K562 (cell line): ENCODE measurements around the gene DTX4. TPM values are rescaled to one million over a fixed set of nuclear protein-coding genes. Genes with fewer than 3 reads are reported as not detected.

ENCODE experiments used
- ATAC-seq: fragments of 200-7000 bp; cut with Tn5 transposase; 3 replicates; pipeline ENCODE4 v1.9.1; 2020; ENCODE audit warnings: moderate library complexity
- BruUV-seq: library from RNA; stranded (reverse); fragments of 400-500 nt; replicated peaks from 2 replicates; lab custom pipeline; 2021; lab: Mats Ljungman, UMichigan
- CTCF ChIA-PET: fragments of 300-600 bp; formaldehyde crosslinking; extraction: SDS; loops from one replicate; lab custom pipeline; 2021; ENCODE audit warnings: low intra/inter-chr PET ratio; lab: Yijun Ruan, JAX
- POLR2A ChIA-PET: fragments of 300-600, 350-650 bp; sonication (Branson Sonifier 250); formaldehyde crosslinking; extraction: SDS; loops from one replicate; lab custom pipeline; 2021; ENCODE audit warnings: antibody characterized with exemption, inconsistent platforms; lab: Yijun Ruan, JAX
- DNase-seq, 4 experiments: peaks; one replicate each; pipeline versions ENCODE4 v3.0.0 to v3.0.0-alpha.2; 2011 to 2018; ENCODE audit warnings: low spot score in 3 of 4, mixed read lengths in 3 of 4; ENCODE audit errors: extremely low read depth in 1 of 4
- FAIRE-seq: peaks from 2 replicates; lab custom pipeline; 2011; peaks lifted over from hg19 to GRCh38; lab: Jason Lieb, UNC
- H2AFZ ChIP-seq: 2 replicates; pipeline ENCODE4 v1.6.0; 2011; ENCODE audit warnings: low read depth, low read length, control low read depth, inconsistent platforms
- H3K27ac ChIP-seq: fragments of 200-600 bp; 3 replicates; pipeline ENCODE4 v1.8.0; 2011; ENCODE audit warnings: low read depth, mild to moderate bottlenecking, control low read depth, inconsistent platforms, low read length, moderate library complexity, mixed read lengths; ENCODE audit errors: extremely low read depth
- H3K27me3 ChIP-seq, 2 experiments: fragments of 300-600 bp in 1 of 2; 2 replicates in 1 of 2; 3 replicates in 1 of 2; pipeline versions ENCODE4 v1.6.0 to v1.8.0; 2011; ENCODE audit warnings: inconsistent platforms in 2 of 2, low read length in 2 of 2, mild to moderate bottlenecking in 1 of 2, mixed read lengths in 1 of 2, moderate library complexity in 1 of 2; ENCODE audit not compliant: control insufficient read depth in 2 of 2, insufficient read depth in 2 of 2
- H3K36me3 ChIP-seq: fragments of 300-600 bp; 3 replicates; pipeline ENCODE4 v1.8.0; 2011; ENCODE audit warnings: mild to moderate bottlenecking, low read length, inconsistent platforms; ENCODE audit not compliant: control insufficient read depth, insufficient read depth
- H3K4me1 ChIP-seq, 2 experiments: fragments of 200-600 bp in 1 of 2; replicated peaks in 1 of 2; 2 replicates in 1 of 2; 3 replicates in 1 of 2; pipeline versions ENCODE4 v1.5.1 to v1.8.0; 2011; ENCODE audit warnings: inconsistent platforms in 2 of 2, low read length in 2 of 2, mild to moderate bottlenecking in 1 of 2, mixed read lengths in 1 of 2, moderate library complexity in 1 of 2; ENCODE audit not compliant: control insufficient read depth in 2 of 2, insufficient read depth in 2 of 2
- H3K4me2 ChIP-seq: 2 replicates; pipeline ENCODE4 v1.6.1; 2011; ENCODE audit warnings: low read length, control low read depth, inconsistent platforms, mixed read lengths; ENCODE audit not compliant: insufficient read depth
- H3K4me3 ChIP-seq: fragments of 200-600 bp; sonication (generic), shearing (Covaris generic); 2 replicates; pipeline ENCODE4 v1.5.1; 2016; ENCODE audit warnings: control low read depth, inconsistent platforms
- H3K79me2 ChIP-seq: fragments of 200-600 bp; 3 replicates; pipeline ENCODE4 v1.8.0; 2011; ENCODE audit warnings: low read length, inconsistent platforms; ENCODE audit not compliant: control insufficient read depth, insufficient read depth
- H3K9ac ChIP-seq, 2 experiments: 2 replicates each; pipeline versions ENCODE4 v1.6.0 to v1.6.1; 2011; ENCODE audit warnings: low read depth in 2 of 2, low read length in 2 of 2, control low read depth in 1 of 2, inconsistent platforms in 1 of 2, mild to moderate bottlenecking in 1 of 2, mixed read lengths in 1 of 2; ENCODE audit not compliant: insufficient read depth in 1 of 2
- H3K9me1 ChIP-seq: one replicate; pipeline ENCODE4 v1.6.0; 2011; ENCODE audit warnings: inconsistent platforms, mild to moderate bottlenecking, low read length, moderate library complexity; ENCODE audit not compliant: control insufficient read depth, insufficient read depth
- H3K9me3 ChIP-seq: replicated peaks from 2 replicates; pipeline ENCODE4 v1.5.1; 2011; ENCODE audit warnings: low read depth, low read length, inconsistent platforms; ENCODE audit not compliant: control insufficient read depth, insufficient read depth
- H4K20me1 ChIP-seq: replicated peaks from 2 replicates; pipeline ENCODE4 v1.6.1; 2011; ENCODE audit warnings: low read length, inconsistent platforms, mixed read lengths; ENCODE audit not compliant: control insufficient read depth, insufficient read depth
- CBX2 ChIP-seq: fragments of 200-600 bp; sonication (generic); IDR thresholded peaks from one replicate; pipeline ENCODE4 v1.6.1; 2012; ENCODE audit warnings: mild to moderate bottlenecking, low read length, inconsistent platforms; ENCODE audit not compliant: insufficient read depth, poor library complexity, severe bottlenecking
- HMGN3 ChIP-seq: IDR thresholded peaks from 2 replicates; pipeline ENCODE4 v1.6.1; 2011; ENCODE audit warnings: borderline replicate concordance, low read depth, mild to moderate bottlenecking, mixed read lengths, low read length; ENCODE audit not compliant: insufficient read length; ENCODE audit errors: extremely low read depth
- MAFG ChIP-seq: fragments of 450-650 bp; conservative IDR thresholded peaks from 2 replicates; pipeline ENCODE4 v1.6.1; 2016; ENCODE audit warnings: missing genetic modification characterization, missing compliant biosample characterization
- MTA2 ChIP-seq: fragments of 450-650 bp; IDR thresholded peaks from 2 replicates; pipeline ENCODE4 v1.6.1; 2016; ENCODE audit warnings: low read depth
- NCOA2 ChIP-seq, 2 experiments: fragments of 450-650 bp; IDR thresholded peaks; 2 replicates each; pipeline ENCODE4 v1.6.1; 2018; ENCODE audit warnings: mild to moderate bottlenecking in 2 of 2, moderate library complexity in 1 of 2; ENCODE audit not compliant: partially characterized antibody in 2 of 2
- NONO ChIP-seq, 2 experiments: fragments of 200-400 bp in 1 of 2; fragments of 450-650 bp in 1 of 2; formaldehyde crosslinking in 1 of 2; IDR thresholded peaks; 2 replicates each; pipeline ENCODE4 v1.6.1; 2017; ENCODE audit warnings: low read depth in 2 of 2, mild to moderate bottlenecking in 2 of 2, moderate library complexity in 2 of 2, low read length in 1 of 2
- SNIP1 ChIP-seq: fragments of 450-650 bp; IDR thresholded peaks from 2 replicates; pipeline ENCODE4 v1.7.1; 2017; ENCODE audit warnings: low read depth, mild to moderate bottlenecking
- SOX6 ChIP-seq: fragments of 450-650 bp; IDR thresholded peaks from 2 replicates; pipeline ENCODE4 v1.6.1; 2014; ENCODE audit warnings: mild to moderate bottlenecking
- ZNF174 ChIP-seq: fragments of 250-450 bp; sonication (Bioruptor Pico); IDR thresholded peaks from 2 replicates; pipeline ENCODE4 v1.4.0; 2020; ENCODE audit warnings: mild to moderate bottlenecking
- ZNF444 ChIP-seq: fragments of 250-450 bp; sonication (Bioruptor Pico); IDR thresholded peaks from 2 replicates; pipeline ENCODE4 v1.4.0; 2020; ENCODE audit warnings: mild to moderate bottlenecking, moderate library complexity
- ZNF644 ChIP-seq: fragments of 200-800 bp; sonication (Bioruptor generic); IDR thresholded peaks from 2 replicates; pipeline ENCODE4 v1.6.1; 2016; ENCODE audit warnings: low read depth, missing genetic modification characterization, missing compliant biosample characterization
- WGBS: fragments of 100-300 bp; shearing (Covaris generic); methylation state at CpG from one replicate; pipeline ENCODE4 v1.1.6; 2016; ENCODE audit warnings: low coverage, mixed read lengths; ENCODE audit not compliant: insufficient coverage; ENCODE audit errors: missing lambda C conversion rate; 5-methylcytosine and 5-hydroxymethylcytosine counted together
- in situ Hi-C: fragments of 300-500 bp; cut with MboI; formaldehyde crosslinking; loops from 4 replicates; pipeline ENCODE4 v1.15.0; 2018; ENCODE audit warnings: inconsistent platforms, mixed read lengths
- intact Hi-C: fragments of 100-400 bp; cut with micrococcal nuclease; formaldehyde crosslinking; loops from 2 replicates; pipeline ENCODE4 v1.14.2; 2022
- polyA plus RNA-seq, 8 experiments: library from polyadenylated mRNA; depleted of rRNA in 4 of 8; stranded (reverse) in 5 of 8; unstranded in 3 of 8; fragments of >200 nt; fragmentation: Nextera tagmentation in 2 of 8; fragmentation: Illumina TruSeq in 1 of 8; extraction: Ambion mirVana in 2 of 8; extraction: Trizol in 1 of 8; gene quantifications; 2 replicates each; pipeline versions ENCODE4 v1.2.1 to v1.2.3, GENCODE V29; 2011 to 2014; ENCODE audit warnings: inconsistent platforms in 1 of 8, missing spikeins in 1 of 8
- total RNA-seq, 7 experiments: library from RNA; depleted of rRNA in 6 of 7; stranded (reverse); fragments of >200 nt in 6 of 7; fragmentation: Illumina TruSeq in 2 of 7; extraction: Trizol in 2 of 7; gene quantifications; 2 replicates each; pipeline versions ENCODE4 v1.2.1 to v1.2.3, GENCODE V29; 2011 to 2021; ENCODE audit warnings: low replicate concordance in 1 of 7
- TF ChIP-seq, protein P1 (sequence below): sonication (generic); formaldehyde crosslinking; IDR thresholded peaks from 2 replicates; pipeline ENCODE4 v1.9.0; 2022; ENCODE audit warnings: mild to moderate bottlenecking, missing genetic modification reagents
- TF ChIP-seq, protein P2 (sequence below): IDR thresholded peaks from 3 replicates; pipeline ENCODE4 v1.6.1; 2011; ENCODE audit warnings: borderline replicate concordance, mild to moderate bottlenecking, moderate library complexity; ENCODE audit not compliant: insufficient read length; ENCODE audit errors: extremely low read depth

Gene DTX4
- total and polyA plus RNA-seq, 9 of the 15 experiments (the other 6 are each of a cell fraction or from before 2014, with no cell fraction given) = 0.03 to 0.47 (median 0.04) TPM; not detected in 4

DNA sequence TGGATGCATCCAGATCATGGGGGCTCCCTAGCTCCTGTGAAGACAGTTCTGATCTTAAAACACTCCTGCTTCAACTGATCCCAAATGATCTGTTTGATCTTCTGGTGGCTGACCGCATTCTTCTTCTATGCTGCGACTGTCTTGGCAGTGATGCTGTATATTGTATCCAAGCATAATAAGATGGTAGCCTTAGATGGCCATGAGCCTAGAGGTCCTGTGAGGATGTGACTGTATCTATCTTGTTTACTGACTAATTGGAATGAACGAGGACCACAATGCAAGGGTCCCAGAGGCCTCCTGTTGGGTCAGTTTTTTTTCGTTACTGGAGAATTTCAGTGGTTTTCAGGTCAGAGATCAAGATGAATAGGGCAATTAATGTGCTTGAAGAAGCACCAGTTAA, 47.9 kb downstream of the DTX4 start:
- intact Hi-C loops (no loop called here), in situ Hi-C loops (no loop called here)
- no TSS peak for BruUV-seq
- ChIA-PET CTCF (no interaction called here), POLR2A (interaction anchor here (2.2 kb wide), 1 partner anchor 17 kb away, joined by 4 read pairs; no protein-coding TSS in a partner anchor)
- Histone ChIP-seq H3K27ac (no peak overlapping the region), H3K9me1 (no peaks in the 10 kb centered on the region), H3K27me3 (no peaks in the 10 kb centered on the region), H3K4me1 (no peaks in the 10 kb centered on the region), H3K9me3 (no peaks in the 10 kb centered on the region), H4K20me1 (no peaks in the 10 kb centered on the region), H2AFZ (no peak overlapping the region), H3K36me3 (no peaks in the 10 kb centered on the region), H3K4me2 (no peak overlapping the region), H3K4me3 (no peak overlapping the region), H3K79me2 (no peaks in the 10 kb centered on the region), H3K9ac (no peak overlapping the region)
- FAIRE-seq (no peak), DNase-seq (no peak), ATAC-seq (no peak)
- 0% methylated on average over 4 of the region's 4 CpGs for WGBS
- no peak for TF ChIP-seq HMGN3
- no peak for TF ChIP-seq NONO (IDR thresholded peaks at IDR 0.05; ENCODE audit: low read depth in 2 of 2, low read length in 1 of 2)

DNA sequence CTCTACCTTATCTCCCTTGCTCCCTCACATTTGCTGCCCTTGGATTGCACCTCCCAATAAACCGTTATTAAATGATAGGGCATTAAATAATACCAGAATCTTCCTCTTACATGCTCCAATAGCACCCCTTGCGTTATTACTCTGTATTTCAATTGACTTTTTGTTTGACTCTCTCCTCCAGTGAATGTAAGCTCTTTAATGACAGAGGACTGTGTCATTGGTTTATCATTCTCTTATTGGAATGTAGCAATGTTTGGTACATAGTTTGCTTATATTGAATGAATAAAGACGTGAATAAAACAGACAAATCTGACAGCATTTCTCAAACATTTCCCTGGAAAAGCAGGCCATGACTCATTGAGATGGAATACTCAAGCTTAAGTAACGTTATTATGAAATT, 49.5 kb downstream of the DTX4 start:
- Histone ChIP-seq H4K20me1 (no peaks in the 10 kb centered on the region), H3K79me2 (no peaks in the 10 kb centered on the region), H3K4me2 (no peak overlapping the region), H3K4me1 (no peaks in the 10 kb centered on the region), H2AFZ (no peak overlapping the region), H3K9me3 (no peaks in the 10 kb centered on the region), H3K36me3 (no peaks in the 10 kb centered on the region), H3K27me3 (no peaks in the 10 kb centered on the region), H3K9ac (no peak overlapping the region), H3K27ac (no peak overlapping the region), H3K9me1 (no peaks in the 10 kb centered on the region), H3K4me3 (no peak overlapping the region)
- BruUV-seq = no TSS peak
- ChIA-PET POLR2A (no interaction called here), CTCF (no interaction called here)
- intact Hi-C loops = no loop called here
- in situ Hi-C loops = no loop called here
- ATAC-seq = no peak
- 0% methylated on average over 4 of the region's 4 CpGs for WGBS
- DNase-seq = no peak
- FAIRE-seq = no peak
- TF ChIP-seq SOX6 (no peak), SNIP1 (no peak), MAFG (tag) (no peak), ZNF174 (CRISPR knock-in tag) (no peak), CBX2 (no peak), ZNF644 (tag) (no peak), ZNF444 (no peak), MTA2 (no peak), NCOA2 (IDR thresholded peaks at IDR 0.05; ENCODE audit: partially characterized antibody in 2 of 2) (no peak)
- TF ChIP-seq, protein P1, sequence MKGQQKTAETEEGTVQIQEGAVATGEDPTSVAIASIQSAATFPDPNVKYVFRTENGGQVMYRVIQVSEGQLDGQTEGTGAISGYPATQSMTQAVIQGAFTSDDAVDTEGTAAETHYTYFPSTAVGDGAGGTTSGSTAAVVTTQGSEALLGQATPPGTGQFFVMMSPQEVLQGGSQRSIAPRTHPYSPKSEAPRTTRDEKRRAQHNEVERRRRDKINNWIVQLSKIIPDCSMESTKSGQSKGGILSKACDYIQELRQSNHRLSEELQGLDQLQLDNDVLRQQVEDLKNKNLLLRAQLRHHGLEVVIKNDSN (CRISPR knock-in tag) = no peak
- TF ChIP-seq, protein P2, sequence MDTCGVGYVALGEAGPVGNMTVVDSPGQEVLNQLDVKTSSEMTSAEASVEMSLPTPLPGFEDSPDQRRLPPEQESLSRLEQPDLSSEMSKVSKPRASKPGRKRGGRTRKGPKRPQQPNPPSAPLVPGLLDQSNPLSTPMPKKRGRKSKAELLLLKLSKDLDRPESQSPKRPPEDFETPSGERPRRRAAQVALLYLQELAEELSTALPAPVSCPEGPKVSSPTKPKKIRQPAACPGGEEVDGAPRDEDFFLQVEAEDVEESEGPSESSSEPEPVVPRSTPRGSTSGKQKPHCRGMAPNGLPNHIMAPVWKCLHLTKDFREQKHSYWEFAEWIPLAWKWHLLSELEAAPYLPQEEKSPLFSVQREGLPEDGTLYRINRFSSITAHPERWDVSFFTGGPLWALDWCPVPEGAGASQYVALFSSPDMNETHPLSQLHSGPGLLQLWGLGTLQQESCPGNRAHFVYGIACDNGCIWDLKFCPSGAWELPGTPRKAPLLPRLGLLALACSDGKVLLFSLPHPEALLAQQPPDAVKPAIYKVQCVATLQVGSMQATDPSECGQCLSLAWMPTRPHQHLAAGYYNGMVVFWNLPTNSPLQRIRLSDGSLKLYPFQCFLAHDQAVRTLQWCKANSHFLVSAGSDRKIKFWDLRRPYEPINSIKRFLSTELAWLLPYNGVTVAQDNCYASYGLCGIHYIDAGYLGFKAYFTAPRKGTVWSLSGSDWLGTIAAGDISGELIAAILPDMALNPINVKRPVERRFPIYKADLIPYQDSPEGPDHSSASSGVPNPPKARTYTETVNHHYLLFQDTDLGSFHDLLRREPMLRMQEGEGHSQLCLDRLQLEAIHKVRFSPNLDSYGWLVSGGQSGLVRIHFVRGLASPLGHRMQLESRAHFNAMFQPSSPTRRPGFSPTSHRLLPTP = no peak
